BJ (cell line): Measurements from ENCODE around the gene CBY1. TPM values are rescaled to one million over a fixed set of nuclear protein-coding genes. Genes with fewer than 3 reads are reported as not detected.

ENCODE experiments used
- CTCF ChIA-PET: fragments of 350-600 bp; formaldehyde crosslinking; extraction: SDS; loops from one replicate; lab custom pipeline; 2021; ENCODE audit warnings: antibody characterized with exemption, inconsistent platforms; lab: Yijun Ruan, JAX
- POLR2A ChIA-PET: fragments of 300-600 bp; sonication (Branson Sonifier 250); formaldehyde crosslinking; extraction: SDS; loops from one replicate; lab custom pipeline; 2021; ENCODE audit warnings: antibody characterized with exemption; lab: Charles Lee
- DNase-seq: peaks from one replicate; pipeline ENCODE4 v3.0.0-alpha.2; 2011; ENCODE audit warnings: low read depth
- H3K27me3 ChIP-seq: 2 replicates; pipeline ENCODE4 v1.6.0; 2011; ENCODE audit warnings: low read length; ENCODE audit not compliant: control insufficient read depth, insufficient read depth
- H3K36me3 ChIP-seq: 2 replicates; pipeline ENCODE4 v1.5.1; 2011; ENCODE audit warnings: low read length; ENCODE audit not compliant: control insufficient read depth, insufficient read depth
- H3K4me3 ChIP-seq: 2 replicates; pipeline ENCODE4 v1.5.1; 2011; ENCODE audit warnings: low read depth, mild to moderate bottlenecking, control low read depth, low read length
- polyA plus RNA-seq: library from polyadenylated mRNA; depleted of rRNA; stranded (reverse); fragments of >200 nt; gene quantifications from 2 replicates; pipeline ENCODE4 v1.2.3, GENCODE V29; 2011
- TF ChIP-seq, protein P1 (sequence below): IDR thresholded peaks from 2 replicates; pipeline ENCODE4 v1.5.1; 2011; ENCODE audit warnings: low read depth, mild to moderate bottlenecking, control low read depth, inconsistent platforms, low read length, moderate library complexity; ENCODE audit not compliant: insufficient read depth

The CBY1 gene
- polyA plus RNA-seq, 1 experiment, result 38.1 TPM

- ChIA-PET CTCF (no interaction called here), POLR2A (no interaction called here)
- H3K4me3 ChIP-seq, result peak overlapping the region; percentile 80
- peaks cover 1% of the 10 kb centered on the region; the same call in 1 of the 2 replicates for H3K36me3 ChIP-seq
- no peaks in the 10 kb centered on the region for H3K27me3 ChIP-seq
- no peak for DNase-seq
- TF ChIP-seq, protein P1, sequence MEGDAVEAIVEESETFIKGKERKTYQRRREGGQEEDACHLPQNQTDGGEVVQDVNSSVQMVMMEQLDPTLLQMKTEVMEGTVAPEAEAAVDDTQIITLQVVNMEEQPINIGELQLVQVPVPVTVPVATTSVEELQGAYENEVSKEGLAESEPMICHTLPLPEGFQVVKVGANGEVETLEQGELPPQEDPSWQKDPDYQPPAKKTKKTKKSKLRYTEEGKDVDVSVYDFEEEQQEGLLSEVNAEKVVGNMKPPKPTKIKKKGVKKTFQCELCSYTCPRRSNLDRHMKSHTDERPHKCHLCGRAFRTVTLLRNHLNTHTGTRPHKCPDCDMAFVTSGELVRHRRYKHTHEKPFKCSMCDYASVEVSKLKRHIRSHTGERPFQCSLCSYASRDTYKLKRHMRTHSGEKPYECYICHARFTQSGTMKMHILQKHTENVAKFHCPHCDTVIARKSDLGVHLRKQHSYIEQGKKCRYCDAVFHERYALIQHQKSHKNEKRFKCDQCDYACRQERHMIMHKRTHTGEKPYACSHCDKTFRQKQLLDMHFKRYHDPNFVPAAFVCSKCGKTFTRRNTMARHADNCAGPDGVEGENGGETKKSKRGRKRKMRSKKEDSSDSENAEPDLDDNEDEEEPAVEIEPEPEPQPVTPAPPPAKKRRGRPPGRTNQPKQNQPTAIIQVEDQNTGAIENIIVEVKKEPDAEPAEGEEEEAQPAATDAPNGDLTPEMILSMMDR, result no peak
These were observed 839 bp downstream of the CBY1 start for GRCh38 chr22:38657045-38657909.

DNA sequence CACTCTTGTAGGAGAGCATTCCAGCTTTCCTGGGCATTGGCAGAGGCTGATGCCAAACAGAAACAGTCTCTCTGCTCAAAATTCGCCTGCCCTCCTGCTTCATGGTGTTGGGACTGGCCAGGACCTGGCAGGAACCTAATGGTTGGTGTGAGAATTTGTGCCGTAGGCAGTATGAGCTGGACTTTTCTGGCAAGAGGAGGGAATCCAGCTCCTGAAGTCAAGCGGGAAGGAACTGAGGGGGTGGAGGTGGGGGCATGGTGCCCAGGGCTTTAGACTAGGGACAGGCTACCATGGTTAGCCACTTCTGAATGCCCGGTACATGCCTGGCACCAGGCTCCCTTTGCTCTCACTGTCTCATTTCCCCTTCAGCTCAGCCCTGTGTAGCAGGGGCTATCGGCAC, 18.4 kb downstream of the CBY1 start:
- Histone ChIP-seq H3K4me3 (no peak overlapping the region), H3K36me3 (peaks cover 10% of the 10 kb centered on the region), H3K27me3 (no peaks in the 10 kb centered on the region)
- TF ChIP-seq, protein P1, result no peak
- CTCF ChIA-PET, result interaction anchor here (1.4 kb wide), 1 partner anchor 58 kb away, joined by 3 read pairs; no protein-coding TSS in a partner anchor
- DNase-seq, result no peak
- POLR2A ChIA-PET, result no interaction called here

GRCh38 chr22:38675833-38676232, 19.4 kb downstream of the CBY1 start:
- ChIA-PET CTCF (no interaction called here), POLR2A (no interaction called here)
- DNase-seq, result no peak
- TF ChIP-seq, protein P1, result no peak
- Histone ChIP-seq H3K4me3 (no peak overlapping the region), H3K27me3 (no peaks in the 10 kb centered on the region), H3K36me3 (peaks cover 8% of the 10 kb centered on the region)

DNA sequence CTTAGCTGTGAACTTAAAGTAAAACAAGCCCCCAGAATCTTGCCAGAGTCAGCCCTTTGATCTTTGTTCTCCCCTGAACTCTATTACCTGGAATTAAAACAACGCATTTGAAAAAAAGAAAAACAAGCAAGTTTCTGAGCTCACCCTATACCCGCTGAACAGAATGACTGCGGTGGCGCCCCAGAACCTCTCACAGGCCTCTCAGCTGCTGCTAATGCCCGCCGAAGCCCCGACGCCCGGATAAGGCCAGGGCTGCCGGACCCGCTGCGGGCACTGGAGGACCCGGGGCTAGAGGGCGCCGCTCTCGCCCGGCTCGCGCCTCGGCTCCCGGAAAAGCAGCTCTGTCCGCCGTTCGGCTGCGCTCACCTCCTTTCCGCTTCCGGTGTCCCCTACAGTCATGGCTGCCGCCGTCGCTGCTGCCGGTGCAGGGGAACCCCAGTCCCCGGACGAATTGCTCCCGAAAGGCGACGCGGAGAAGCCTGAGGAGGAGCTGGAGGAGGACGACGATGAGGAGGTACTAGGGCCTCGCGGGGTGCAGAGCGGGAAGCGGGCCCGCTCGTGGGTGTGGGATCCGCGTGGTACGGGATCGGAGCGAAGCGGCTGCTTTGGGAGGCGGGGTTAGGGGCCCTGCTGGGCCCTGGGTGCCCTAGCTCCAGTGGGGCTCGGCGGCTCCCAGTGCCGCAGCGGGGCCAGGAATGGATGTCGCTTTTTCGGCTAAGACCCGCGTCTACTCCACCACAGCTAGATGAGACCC, 25.3 kb downstream of the CBY1 start, which contains the start of gene TOMM22:
TOMM22 (plus strand) TSS at position 376 of the 754 bp plus-strand sequence; CDS start at position 398, 22 bp downstream.
- Histone ChIP-seq H3K4me3 (peak within 1 kb of the TSS; percentile 91), H3K27me3 (no peaks in the 10 kb centered on the region), H3K36me3 (peaks cover 11% of the 10 kb centered on the region)
- ChIA-PET POLR2A (interaction anchor here (0.6 kb wide), 1 partner anchor 80 kb away, joined by 3 read pairs; no protein-coding TSS in a partner anchor), CTCF (interaction anchor here (0.5 to 2.5 kb wide), 21 partner anchors 9 to 633 kb away, joined by 3 to 18 read pairs (median 6); partner anchors contain the start of genes GTPBP1, JOSD1 and PICK1)
- TF ChIP-seq, protein P1, result peak; percentile 71
- DNase-seq, result no peak

- H3K36me3 ChIP-seq, result peaks cover 26% of the 10 kb centered on the region
- TF ChIP-seq, protein P1, result no peak
These were observed 28.5 kb downstream of the CBY1 start for GRCh38 chr22:38684895-38685294.

More at GRCh38 chr22:38684895-38685294, 28.5 kb downstream of the CBY1 start:
- POLR2A ChIA-PET, result no interaction called here
- Histone ChIP-seq H3K27me3 (no peaks in the 10 kb centered on the region), H3K4me3 (no peak overlapping the region)
- CTCF ChIA-PET, result interaction anchor here (1.0 kb wide), 1 partner anchor 15 kb away, joined by 3 read pairs; no protein-coding TSS in a partner anchor
- no peak for DNase-seq
